GM19023 (cell line): ENCODE measurements around the gene WDHD1.
"Not testable (repeated sequence)": the region's sequence is repeated elsewhere in the genome, so short reads cannot be mapped to it uniquely, and the experiment has no call there.

Experiments
- ATAC-seq: cut with Tn5 transposase; IDR thresholded peaks from one replicate; pipeline ENCODE4 v1.9.1; 2021; ENCODE audit warnings: mild to moderate bottlenecking, moderate library complexity; ENCODE audit not compliant: unreplicated experiment

The WDHD1 gene, protein sequence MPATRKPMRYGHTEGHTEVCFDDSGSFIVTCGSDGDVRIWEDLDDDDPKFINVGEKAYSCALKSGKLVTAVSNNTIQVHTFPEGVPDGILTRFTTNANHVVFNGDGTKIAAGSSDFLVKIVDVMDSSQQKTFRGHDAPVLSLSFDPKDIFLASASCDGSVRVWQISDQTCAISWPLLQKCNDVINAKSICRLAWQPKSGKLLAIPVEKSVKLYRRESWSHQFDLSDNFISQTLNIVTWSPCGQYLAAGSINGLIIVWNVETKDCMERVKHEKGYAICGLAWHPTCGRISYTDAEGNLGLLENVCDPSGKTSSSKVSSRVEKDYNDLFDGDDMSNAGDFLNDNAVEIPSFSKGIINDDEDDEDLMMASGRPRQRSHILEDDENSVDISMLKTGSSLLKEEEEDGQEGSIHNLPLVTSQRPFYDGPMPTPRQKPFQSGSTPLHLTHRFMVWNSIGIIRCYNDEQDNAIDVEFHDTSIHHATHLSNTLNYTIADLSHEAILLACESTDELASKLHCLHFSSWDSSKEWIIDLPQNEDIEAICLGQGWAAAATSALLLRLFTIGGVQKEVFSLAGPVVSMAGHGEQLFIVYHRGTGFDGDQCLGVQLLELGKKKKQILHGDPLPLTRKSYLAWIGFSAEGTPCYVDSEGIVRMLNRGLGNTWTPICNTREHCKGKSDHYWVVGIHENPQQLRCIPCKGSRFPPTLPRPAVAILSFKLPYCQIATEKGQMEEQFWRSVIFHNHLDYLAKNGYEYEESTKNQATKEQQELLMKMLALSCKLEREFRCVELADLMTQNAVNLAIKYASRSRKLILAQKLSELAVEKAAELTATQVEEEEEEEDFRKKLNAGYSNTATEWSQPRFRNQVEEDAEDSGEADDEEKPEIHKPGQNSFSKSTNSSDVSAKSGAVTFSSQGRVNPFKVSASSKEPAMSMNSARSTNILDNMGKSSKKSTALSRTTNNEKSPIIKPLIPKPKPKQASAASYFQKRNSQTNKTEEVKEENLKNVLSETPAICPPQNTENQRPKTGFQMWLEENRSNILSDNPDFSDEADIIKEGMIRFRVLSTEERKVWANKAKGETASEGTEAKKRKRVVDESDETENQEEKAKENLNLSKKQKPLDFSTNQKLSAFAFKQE

GRCh38 chr14:55026793-55027561 lies at the start of gene WDHD1, which contains the start of gene SOCS4:
WDHD1 (minus strand) TSS chr14:55027099; CDS start chr14:55026787, 312 bp downstream.
SOCS4 (plus strand) TSS chr14:55027236; CDS start chr14:55043042, 15,806 bp downstream.
- peak; percentile 96 for ATAC-seq

DNA sequence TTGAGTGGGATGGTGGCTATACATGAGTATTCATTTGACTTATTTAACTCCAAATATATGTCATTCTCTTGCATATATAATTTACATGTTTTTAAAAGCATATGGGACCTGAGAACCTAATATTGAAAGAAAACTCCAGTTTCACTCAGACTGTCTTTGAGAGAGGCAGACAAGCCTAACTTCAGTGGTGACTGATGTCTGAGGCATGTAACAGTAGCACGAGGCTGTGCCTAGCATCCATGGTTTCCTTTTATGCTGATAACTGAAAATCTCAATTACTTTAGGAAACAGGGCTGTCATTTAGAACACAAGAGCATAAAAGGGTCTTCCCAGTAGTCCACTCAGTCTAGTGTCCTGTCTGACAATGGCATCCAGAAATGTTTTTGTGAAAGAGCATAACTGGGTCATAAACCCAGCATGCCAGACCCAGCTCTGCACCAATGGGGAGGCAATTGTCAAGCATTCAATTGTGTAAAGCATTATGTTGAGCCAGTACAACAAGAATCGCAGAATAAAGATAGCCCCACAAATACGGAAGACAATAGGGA lies 48.8 kb upstream of the WDHD1 start:
- ATAC-seq, result no peak

GRCh38 chr14:55074662-55075061 lies 47.8 kb upstream of the WDHD1 start:
- peak; percentile 42 for ATAC-seq

DNA sequence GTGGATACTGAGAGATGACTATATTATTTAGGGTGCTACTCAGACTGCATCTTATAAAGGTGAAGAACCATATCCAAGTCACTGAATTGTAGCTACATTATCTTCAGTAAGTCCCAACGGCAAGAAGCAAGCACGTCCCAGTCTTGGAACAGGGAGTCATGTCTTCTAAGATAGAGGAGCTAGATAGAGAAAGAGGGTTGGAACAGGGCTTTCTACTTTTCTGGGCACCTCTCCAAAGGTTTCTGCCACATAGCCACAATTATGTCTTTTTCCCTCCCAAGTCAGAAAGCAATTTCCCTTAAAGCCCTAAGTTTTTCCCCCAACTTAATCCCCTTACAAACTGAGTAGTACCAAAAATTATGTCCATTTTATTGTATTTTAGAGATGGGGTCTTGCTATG lies 47.0 kb upstream of the WDHD1 start:
- ATAC-seq, result no peak

GRCh38 chr14:55071870-55072640 lies 45.2 kb upstream of the WDHD1 start:
- ATAC-seq, result peak; percentile 48

- ATAC-seq, result no peak
Measured at GRCh38 chr14:55070981-55071411, 44.1 kb upstream of the WDHD1 start.

- no peak for ATAC-seq
Measured at GRCh38 chr14:55066223-55066622, 39.3 kb upstream of the WDHD1 start.

GRCh38 chr14:55065411-55065810 lies 38.5 kb upstream of the WDHD1 start:
- ATAC-seq, result no peak

- not testable (repeated sequence) for ATAC-seq
Measured at GRCh38 chr14:55064896-55065295, 38.0 kb upstream of the WDHD1 start.

DNA sequence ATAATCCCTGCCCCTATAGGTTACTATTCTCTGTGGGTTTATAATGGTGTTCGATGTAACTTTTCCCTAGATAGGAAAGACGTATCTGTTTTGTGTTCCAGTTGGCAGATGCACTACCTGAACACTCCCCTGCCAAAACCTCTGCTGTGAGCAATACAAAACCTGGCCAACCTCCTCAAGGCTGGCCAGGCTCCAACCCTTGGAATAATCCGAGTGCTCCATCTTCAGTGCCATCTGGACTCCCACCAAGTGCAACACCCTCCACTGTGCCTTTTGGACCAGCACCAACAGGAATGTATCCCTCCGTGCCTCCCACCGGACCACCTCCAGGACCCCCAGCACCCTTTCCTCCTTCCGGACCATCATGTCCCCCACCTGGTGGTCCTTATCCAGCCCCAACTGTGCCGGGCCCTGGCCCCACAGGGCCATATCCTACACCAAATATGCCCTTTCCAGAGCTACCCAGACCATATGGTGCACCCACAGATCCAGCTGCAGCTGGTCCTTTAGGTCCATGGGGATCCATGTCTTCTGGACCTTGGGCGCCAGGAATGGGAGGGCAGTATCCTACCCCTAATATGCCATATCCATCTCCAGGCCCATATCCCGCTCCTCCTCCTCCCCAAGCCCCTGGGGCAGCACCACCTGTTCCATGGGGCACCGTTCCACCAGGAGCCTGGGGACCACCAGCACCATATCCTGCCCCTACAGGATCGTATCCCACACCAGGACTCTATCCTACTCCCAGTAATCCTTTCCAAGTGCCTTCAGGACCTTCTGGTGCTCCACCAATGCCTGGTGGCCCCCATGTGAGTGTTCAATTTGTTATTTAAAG lies 35.8 kb upstream of the WDHD1 start:
- ATAC-seq, result no peak

DNA sequence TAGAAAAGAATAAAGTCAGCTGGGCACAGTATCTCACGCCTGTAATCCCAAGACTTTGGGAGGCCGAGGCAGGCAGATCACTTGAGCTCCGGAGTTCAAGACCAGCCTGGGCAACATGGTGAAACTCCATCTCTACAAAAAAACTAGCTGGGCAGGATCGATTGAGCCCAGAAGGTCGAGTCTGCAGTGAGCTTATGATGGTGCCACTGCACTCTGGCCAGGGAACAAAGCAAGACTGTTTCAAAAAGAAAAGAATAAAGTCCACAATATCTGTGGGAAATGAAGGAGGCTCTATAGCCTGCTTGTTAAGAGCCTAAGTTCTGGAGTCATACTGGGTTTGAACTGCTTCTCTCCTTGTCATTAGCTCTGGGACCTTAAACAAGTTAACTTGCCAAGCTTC lies 32.4 kb upstream of the WDHD1 start:
- no peak for ATAC-seq

- no peak for ATAC-seq
Measured at GRCh38 chr14:55057919-55058318, 31.0 kb upstream of the WDHD1 start.

- ATAC-seq, result no peak
Measured at GRCh38 chr14:55054098-55054497, 27.2 kb upstream of the WDHD1 start.

- ATAC-seq, result no peak
Measured at GRCh38 chr14:55053500-55053899, 26.6 kb upstream of the WDHD1 start.

- ATAC-seq, result no peak
Measured at GRCh38 chr14:55053018-55053417, 26.1 kb upstream of the WDHD1 start.

DNA sequence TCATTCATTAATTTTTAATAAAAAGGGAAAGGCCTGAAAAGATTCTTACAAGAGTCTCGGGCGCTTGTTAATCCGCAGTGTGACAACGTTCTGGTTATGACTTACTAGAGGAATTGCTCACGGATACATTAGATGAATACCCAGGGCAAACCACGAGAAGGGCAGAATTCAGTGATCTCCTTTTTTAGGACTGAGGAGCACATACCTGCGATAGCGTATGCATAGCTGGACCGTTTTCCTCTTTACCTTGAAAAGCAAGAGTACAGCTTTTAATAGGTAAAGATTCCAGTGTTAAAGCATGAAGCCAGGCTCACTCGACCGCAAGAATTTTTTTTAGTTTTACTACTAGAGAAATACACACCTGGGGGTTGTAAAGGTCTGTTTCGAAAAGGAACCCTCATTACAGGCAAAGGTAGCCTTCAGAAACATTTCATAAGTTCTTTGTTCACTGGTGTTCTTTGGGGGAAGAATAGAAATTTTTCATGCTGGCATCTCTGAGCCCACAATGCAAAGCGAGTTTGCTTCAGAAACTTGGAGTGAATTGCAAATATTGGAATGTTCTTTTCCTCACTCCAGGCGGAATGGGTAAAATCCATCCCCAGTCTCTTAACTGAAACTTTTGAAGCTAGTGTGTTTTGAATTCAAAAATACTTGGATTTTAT lies 25.5 kb upstream of the WDHD1 start:
- ATAC-seq, result no peak

DNA sequence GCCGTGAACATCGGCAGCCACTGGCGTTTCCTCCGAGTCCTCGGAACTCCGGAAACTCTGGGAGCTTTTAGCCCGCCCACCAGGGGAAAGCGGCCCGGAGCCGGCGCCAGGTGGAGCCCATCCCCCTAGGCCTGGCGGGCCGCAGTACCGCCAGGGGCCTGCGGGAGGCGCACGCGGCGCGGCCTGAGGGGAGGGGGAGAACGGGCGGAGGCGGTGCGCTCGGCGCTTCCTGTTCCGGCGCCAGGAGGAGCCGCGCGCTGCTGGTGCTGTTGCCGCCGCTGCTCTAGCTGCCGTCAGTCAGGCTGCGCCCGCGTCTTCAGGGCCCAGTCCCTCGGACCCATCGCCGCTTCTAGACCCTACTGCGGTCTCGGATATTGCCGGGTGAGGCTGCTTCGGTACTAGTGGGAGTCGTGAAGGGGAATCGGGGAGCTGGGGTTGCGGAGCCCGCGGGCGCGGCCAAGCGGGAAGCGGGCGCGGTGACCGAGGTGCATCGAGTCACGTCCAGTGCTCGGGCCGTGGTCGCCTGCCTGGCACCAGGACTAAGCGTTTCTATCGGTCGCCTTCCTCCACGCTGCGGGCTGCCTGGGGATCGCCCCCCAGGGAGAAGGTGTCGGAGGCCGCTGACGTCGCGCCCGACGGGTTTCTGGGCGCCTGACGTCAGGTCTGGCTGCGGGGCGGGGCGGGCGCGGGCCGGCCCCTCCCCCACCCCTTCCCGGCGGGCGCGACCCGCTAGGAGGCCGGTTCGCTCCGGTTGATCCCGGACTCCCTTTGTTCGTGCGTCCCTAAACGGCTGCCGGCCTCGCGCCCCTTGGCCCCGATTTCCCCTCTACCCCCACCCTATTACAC lies 24.7 kb upstream of the WDHD1 start, which contains the start of gene MAPK1IP1L:
MAPK1IP1L (plus strand) TSS at position 225 of the 846 bp plus-strand sequence. CDS start 10,037 bp downstream, outside the sequence.
- peak; percentile 90 for ATAC-seq
